ENCODE data around the gene BICC1.
A peak's percentile ranks its signal among the peaks of the same experiment; 100 is the strongest.
"Not testable (repeated sequence)": the region's sequence is repeated elsewhere in the genome, so short reads cannot be mapped to it uniquely, and the experiment has no call there.

The BICC1 gene

DNA sequence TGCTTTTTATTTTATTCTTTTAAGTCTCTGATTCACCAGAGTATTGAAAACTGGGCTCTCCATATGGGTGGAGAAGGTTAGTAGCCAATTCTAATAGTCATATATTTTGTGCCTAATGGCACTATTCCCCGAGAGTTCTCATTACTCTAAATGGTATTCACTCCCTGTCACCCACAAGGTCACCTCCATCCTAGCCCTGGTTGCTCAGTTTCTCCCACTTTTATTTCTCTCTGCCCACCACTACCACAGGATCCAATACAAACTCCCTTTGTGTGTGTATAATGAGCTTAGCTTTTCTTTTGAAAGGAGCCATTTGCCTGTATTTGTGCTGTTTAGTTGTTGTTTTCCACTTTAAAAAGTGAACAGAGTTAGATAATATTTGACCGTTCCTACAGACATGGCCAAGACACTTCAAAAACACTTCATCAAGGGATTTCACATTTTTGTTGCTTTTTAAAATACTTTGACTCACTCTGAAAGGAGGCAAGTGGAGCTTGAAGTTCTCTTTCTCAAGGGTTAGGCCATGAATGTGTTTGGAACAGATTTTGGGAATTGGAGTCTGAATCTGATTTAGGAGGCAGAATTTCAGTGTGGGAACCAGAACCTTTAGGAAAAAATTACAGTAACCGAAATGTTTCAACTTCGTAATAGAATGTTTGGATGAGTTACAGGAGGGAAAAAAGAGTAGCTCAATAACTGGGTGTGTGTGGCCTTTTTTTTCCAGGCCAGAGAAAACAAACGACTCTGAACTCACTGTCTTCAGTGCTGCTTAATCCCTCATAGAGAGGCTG is 321.3 kb downstream of the BICC1 start:
- no peak for DNase-seq

DNA sequence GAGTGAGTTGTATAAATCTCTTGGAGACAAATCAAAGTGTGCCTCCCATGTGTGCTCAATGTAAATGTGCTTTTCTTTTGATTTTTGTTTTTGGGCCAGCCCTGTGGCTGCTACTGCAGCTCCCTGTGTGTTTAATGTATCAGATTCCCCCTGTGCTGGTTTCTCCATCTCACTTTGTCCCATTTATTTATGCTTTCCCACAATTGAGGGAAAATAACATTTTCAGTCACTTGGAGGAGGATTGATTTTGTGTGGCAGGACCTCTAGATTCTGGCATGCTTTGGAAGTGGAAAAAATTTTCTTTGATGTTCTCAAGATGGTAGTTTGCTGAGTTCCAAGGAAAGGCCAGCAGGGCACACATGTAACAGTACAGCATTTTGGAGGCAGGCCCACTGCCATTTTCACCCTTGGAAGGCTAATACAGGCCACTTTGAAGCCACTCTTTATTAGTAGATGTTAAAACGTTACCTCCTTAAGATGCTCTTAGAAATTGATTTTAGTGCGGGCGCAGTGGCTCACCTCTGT is 323.6 kb downstream of the BICC1 start:
- no peak for DNase-seq

DNA sequence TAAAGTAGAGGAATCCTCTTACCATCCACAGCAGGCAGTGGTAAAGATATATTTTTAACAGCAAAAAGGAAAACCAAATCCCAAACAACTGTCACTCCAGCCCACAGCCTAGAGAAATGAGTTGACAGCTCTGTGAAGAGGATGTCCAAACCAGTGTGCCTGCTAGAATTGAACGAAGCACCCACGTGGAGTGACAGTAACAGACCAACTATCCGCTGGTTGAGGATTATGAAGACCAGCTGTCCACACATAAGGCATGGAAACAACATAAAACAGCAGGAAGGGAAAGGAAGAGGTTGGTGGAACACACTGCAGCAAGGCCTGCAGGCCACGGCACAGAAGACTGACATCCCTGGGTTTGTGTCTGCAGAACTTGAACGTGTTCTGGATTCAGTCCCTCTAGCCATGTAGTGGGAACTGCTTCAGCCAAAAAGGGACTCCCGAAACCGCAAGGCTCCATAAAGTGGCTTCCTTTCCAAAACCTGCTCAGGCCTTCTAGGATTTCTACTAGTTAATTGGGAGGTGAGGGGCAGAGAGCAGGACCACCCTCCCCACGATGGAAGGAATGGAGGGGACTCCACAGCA is 324.4 kb downstream of the BICC1 start:
- no peak for DNase-seq

DNA sequence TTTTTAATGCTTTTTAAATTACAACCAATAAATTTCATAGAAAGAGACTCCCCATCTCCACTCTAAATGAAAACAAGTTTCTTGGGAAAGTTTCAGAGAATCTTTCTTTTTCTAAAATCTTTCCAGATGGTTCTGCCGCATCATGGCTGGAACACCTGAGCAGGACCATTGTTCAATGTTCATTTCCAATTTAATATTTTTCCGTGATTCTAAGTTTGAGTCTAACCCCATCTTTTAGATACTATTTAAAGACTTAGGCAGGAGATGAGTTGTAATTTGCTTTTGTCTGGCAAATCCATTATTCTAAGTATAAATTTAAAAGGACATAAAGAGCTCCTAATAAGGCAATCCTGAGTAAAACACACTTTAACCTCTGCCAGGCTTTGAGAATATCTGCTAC is 325.2 kb downstream of the BICC1 start:
- no peak for DNase-seq

DNA sequence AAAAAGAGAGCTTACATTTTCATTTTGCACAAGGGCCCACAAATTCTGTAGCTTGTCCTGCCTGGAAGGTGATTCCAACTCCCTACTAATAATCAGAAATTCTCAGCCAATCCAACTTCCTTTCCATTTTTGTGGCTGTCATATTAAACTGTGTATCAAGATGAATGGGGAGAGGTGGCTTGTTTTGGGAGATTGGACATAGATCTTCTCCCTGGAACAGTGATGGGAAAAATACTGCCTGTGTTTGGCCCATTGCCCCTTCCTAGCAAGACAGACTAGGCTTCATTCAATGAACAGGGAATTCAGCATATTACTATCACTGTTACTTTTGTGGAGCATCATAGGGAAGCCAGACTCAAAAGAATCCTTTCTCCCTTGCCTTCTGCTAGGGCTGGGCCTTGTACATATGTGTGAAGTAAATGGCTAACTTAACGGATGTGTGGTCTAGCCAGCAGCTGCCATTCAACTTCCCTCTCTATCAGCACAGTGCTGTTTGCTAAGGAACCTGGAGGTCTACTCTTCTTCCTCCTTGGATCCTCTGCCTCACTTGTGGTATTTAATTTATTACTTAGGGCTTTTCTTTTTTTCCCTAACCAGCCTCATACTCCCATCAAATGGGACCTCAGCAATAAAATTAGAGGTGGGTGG is 326.0 kb downstream of the BICC1 start:
- DNase-seq: no peak

DNA sequence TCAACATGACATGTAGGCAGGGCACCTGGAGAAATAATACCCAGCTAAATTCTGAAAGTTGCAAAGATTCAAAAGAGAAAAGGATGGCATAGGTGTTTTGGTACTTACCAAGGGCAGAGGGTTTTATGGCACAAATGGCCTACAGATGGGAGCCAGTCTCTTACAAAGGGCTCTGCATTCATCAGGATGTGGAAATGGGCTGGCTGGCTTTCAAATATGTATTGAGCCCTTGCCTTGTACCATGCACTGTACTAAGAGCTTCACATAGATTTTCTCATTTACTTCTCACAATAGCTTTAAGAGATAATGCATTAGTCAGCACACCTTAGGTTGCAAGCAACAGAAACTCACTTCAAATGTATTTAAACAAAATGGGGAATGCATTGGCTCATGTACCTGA is 327.1 kb downstream of the BICC1 start:
- DNase-seq: no peak

DNA sequence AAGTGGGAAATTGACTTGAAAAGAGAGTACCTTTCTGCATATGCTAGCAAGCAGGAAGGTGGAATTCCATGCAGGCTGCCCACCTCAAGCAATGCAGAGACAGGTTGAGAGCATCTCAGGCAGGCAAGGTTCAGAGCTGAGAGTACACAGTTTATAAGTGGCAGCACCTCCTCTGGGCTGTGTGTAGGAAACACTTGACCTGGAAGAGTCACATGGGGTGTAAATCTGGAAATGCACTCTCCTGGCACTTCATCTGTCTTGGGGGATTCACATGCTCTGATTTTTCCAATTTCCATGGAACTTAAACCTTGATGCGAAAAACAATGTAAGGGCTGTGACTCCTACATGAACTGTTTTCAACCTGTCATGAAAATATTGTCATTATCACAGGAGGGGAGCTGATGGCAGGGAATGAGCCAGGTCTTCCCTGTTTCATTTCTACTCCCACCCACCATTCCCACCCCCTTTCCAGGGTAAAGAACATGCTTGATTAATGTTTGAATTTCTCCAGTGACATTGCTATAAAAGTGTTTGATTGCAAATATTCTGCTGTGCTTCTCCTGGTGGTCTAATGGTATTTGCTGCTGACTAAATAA is 328.3 kb downstream of the BICC1 start:
- no peak for DNase-seq

DNA sequence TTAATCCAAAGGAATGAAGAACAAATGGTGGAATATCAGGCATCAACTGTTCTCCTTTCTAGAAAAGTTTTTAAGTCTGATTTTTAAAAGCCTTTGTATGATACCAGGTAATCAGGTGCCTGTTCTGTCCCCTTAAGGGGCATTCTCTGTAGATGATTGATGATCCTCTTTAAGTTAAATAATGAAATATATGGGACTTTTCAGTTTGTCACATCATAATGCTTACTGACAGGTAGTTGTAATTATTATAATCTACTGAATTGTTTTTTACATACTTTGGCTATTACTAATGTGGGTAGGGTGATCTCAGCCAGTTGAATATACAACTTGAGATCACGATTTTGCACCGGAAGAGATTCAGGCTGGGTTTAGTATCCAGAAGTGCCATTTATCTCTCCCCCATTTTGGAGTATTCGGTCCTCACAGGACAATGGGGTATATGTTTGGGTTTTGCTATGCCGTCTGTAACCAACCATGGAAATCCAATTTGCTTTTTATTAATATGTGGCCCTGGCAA is 330.2 kb downstream of the BICC1 start:
- peak; percentile 34 for DNase-seq

DNA sequence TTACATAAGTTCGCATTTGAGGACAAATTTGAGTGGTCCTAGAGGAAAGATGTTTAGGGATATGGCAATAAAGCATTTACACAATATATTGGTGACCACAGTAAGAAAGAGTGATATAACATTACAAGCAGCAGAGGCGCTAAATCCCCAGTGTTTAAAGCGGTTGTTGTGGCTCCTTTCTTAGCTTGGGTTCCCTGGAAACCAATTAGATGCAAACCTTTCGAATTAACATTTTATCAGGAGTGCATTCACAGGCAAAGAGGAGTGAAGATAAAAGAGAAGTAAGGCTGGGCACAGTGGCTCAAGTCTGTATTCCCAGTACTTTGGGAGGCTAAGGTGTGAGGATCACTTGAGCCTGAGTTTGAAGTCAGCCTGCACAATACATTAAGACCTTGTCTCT is 331.1 kb downstream of the BICC1 start:
- no peak for DNase-seq

DNA sequence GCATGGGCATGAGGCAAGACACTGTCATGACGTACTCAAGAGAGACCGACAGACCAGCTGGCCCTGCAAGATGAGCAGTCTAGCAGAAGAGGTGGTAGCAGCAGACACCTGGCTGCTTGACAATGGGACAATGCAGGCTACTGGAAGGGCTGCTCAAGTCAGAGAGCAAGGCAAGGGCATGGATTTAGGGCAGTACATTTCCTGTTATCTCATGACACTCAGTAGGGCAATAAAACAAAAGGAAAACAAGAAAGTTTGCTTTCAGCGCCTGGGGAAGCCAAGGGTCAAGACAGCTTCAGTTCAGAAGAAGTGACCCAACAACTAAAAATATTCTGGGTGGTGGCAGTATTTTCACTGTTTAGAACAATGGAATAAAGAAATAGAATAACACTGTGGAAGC is 332.0 kb downstream of the BICC1 start:
- no peak for DNase-seq

DNA sequence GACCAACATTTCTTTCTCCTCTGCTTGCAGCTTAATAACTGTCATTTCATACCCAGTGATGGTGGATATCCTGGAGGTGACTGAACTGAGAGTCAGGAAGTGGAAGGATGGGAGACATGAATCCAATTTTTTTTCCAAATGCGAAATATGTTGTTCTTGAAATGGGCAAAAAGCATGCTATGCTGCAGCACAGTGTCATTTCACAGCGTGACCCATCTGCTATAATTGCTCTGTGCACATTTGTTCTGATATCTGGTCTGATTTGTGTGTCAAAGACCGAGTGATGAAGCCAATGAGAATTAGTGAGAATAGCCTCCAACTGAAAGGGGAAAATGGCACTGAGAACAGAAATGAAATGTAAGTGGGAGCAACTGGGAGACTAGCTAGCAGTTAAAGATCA is 334.2 kb downstream of the BICC1 start:
- no peak for DNase-seq

DNA sequence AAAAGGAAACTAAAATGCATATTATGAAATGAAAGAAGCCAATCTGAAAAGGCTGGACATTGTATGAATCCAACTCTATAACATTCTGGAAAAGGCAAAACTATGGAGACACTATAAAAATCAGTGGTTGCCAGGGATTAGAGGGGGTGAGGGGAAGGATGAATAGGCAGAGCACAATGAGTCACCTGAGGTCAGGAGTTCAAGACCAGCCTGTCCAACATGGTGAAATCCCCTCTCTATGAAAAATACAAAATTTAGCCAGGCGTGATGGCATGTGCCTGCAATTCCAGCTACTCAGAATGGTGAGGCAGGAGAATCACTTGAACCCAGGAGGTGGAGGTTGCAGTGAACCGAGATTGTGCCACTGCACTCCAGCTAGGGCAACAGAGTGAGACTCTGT is 338.9 kb downstream of the BICC1 start:
- DNase-seq: peak; percentile 49

DNA sequence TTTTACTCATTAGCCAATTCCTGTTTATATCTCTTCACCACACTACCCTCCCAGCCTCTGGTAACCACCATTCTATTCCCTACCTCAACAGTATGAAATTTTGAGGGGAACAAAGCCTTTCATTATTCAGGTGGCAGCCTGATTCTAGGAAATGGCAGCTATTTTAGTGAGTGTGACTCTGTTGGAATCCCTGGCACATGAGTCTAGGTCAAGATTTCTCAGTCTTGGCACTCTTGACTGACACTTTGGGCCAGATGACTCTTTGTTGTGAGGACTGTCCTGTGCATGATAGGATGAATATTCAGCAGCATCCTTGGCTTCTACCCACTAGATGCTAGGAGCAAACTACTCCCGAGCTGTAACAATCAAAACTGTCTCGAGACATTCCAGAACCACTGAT is 341.0 kb downstream of the BICC1 start:
- DNase-seq: no peak

DNA sequence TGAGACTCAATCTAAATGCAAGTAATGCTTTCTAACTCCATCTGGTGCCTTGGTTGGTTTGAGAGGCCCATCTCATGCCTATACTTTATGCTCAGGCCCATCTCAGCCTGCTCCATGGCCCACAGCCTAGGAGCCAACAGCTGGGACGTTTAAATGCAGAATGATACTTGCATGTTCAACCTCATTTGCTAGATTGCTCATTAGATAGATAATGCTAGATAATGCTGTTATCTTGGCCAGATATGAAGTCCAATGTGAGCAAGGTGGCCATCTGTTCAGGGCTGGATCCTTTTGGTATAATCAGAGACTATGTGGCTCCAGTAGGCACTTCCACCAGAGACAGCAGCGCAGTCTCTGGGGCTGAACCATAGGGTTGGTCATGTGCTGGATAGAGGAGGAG is 342.1 kb downstream of the BICC1 start:
- no peak for DNase-seq

DNA sequence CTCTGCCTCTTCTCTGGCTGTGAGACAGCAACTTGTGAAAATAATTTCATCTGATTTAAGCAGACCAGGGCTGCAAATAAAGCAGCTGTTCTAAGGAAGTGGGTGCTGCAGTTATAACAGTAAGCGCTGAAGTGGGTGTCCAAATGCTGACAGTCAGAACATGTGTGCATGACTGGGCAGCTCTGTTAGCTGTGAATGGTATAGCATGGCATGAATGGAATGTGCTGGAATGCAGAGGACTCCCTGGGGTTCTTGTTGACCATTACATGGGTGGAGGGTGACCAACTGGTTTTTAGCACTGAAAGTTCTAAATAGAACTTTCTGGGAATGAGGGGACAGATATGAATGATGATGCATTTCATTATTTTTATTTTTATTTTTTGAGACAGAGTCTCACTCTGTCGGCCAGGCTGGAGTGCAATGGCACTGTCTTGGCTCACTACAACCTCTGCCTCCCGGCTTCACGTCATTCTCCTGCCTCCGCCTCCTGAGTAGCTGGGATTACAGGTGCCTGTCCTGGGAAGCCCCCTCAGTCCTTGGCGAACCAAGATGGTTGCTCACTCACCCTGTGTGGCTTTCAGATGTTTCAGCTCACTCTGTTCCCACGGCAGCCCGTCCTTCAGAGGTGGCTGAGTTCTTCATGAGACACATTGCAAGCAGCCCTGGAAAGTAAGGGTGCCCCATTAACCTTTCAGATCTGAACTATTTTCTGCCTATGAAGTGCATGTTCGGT is 344.0 kb downstream of the BICC1 start:
- DNase-seq: peak; percentile 98

DNA sequence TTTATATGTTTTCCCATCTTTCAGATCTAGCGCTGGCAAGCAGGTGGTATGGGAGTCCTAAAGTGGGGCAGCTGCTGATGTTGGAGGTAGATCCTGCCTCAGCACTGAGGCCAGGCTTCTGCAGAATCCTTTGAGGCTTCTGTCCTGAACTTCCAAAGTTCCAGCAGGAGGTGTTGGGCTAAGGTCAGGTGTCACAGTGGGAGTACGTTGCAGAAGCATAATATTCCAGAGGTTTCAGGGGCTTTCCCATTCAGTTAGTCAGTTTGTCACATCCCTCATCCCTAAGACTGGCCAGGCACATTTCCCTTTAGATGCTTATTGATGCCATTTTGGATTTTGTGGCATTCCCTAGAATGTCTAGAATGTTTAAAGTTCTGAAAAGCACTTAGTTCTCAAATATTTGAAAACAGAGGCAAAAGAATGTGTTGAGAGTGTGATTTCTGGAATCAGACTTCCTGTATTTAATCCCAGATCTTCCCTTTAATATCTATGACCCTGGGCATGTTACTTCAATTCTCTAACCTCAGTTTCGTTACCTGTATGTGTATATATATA is 344.7 kb downstream of the BICC1 start:
- no peak for DNase-seq

DNA sequence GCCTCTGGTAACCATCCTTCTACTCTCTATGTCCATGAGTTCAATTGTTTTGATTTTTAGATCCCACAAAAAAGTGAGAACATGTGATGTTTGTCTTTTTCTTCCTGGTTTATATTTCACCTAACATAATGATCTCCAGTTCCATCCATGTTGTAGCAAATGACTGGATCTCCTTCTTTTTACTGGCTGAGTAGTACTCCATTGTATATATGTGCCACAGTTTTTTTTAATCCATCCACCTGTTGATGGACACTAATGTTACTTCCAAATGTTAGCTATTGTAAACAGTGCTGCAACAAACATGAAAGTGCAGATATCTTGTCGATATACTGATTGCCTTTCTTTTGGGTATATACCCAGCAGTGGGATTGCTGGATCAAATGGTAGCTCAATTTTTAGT is 345.5 kb downstream of the BICC1 start:
- not testable (repeated sequence) for DNase-seq

DNA sequence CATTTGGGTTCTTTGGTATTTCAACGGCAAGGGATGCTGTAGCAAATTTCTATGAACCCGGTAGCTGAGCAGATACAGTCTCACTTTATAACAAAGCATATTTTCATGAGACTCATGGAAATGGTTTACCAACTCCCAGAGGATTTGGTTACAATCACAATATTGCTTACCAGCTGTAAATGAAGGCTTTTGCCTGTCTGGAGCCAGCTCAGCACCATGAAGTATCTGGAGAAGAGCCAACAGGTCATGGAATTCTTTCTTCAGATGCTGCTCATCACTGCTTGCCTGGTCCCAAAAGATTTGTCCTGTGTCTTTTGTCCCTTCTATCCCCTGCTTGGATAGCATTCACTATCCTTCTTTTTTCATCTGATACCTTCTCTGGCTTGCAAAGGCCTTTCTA is 346.9 kb downstream of the BICC1 start:
- DNase-seq: no peak

DNA sequence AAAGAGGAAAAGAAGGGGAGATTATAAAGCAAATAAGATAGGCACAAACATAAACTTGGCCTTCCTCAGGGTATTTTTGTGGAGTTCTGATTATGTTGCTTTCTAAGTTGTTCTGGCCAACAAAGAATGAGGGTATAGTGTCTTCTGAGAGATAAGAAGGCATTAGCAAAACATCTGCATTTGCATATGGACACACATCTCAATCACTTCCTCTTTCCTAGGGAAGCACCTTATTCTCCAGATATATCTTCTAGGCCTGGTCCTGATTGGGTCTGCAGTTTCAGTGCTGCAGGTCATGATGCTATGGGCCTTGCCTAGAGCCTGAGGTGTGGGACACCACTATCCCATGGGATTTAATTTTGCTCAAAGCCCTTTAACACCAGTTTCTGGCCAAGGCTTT is 355.0 kb downstream of the BICC1 start:
- no peak for DNase-seq

DNA sequence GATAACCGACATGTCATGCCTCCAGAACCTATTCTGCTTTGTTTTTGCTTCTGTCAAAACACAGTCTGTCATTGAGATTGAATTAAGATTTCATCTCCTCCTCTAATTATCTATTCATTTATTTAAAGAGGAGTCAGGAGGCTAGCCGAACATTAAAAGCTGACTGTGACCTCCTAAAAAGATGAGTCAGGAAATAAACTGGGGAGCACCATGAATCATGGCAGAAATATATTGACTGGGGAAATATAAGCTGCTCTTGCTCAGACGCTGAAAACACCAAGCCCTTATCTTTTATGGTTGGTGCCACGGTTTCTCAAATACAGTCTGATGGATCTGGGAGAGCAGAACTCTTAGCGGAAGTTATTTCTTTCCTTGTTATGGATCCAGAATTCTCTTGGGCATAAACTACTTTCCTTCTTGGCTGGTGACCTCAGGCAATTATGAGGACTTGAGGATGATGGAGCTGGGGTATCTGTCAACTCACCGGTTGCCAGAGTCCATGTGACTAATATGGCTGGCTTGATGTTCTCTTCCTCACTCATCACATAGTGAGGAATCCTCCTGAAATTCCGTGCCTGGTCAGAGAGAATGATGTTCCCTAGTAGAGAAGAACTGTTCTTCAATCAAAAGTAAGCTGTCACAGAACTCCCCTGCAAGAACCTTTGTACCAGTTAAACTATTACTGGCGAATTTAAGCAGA is 356.2 kb downstream of the BICC1 start:
- peak; percentile 62 for DNase-seq

DNA sequence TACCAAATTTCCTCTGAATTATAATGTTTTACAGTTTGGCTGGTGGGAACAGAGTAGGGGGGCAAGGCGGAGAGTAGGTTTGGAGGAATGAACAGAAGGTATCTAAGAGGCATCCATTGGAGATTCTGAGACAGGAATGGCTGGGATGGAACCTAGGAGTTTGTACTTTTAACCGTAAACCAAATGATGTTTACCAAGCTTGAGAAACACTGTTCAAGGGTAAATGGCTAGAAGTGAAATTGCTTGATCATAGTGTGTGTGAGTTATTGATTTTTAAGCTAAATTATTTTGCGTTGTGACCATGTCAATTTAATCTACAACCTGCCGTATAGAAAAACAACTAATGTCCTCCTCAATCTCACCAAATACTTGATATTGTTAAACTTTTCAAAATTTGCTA is 357.4 kb downstream of the BICC1 start:
- no peak for DNase-seq

DNA sequence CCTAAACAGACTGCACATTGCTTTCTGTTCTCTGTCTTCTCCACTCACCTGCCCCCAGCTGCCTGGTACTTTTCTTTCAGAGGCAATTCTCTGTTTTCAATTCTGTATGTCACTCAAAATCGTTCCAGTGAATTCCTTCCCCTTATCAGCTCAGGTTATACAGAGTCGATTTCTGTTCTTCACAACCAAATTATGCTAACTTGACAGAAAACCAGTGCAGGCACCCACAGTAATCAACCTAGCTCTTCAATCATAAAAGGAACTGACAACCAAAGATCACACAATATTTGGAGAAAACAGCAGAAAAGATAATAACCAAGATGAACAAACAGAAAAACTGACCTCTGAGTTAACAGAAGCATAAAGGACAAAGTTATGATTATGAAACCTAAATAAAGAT is 360.5 kb downstream of the BICC1 start:
- DNase-seq: no peak
